A204.1 (cell line): Measurements from ENCODE around the gene NUDT2.

Experiments
- FAIRE-seq: peaks from 2 replicates; lab custom pipeline; 2012; peaks lifted over from hg19 to GRCh38; lab: Jason Lieb, UNC

The NUDT2 gene

GRCh38 chr9:34385561-34386230 lies 56.3 kb downstream of the NUDT2 start:
- FAIRE-seq, result no peak

DNA sequence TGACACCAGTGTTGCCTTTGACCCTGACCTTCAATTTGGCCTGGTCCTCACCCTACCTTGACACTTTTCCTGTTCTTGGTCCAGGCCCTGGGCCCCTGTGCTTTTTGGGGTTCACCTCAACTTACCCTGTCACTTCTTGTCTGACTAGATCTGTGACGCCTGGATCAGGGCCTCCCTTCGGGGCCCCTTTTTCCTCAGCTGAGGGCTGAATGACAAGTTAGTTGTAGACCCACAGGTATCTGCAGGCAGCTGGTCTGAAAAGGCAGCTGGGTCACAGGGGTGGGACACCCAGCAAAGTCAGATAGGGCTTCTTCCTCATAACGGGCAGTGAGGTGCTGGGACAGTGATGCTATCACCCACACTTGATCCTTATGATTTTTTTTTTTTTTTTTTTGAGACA lies 57.3 kb downstream of the NUDT2 start:
- FAIRE-seq, result no peak

- FAIRE-seq, result no peak
Measured at GRCh38 chr9:34387239-34387638, 57.9 kb downstream of the NUDT2 start.

GRCh38 chr9:34392511-34392910 lies 63.1 kb downstream of the NUDT2 start:
- FAIRE-seq, result no peak
